Melanocyte of skin (primary cell): Measurements from ENCODE around the gene TUBGCP5. TPM values are rescaled to one million over a fixed set of nuclear protein-coding genes. Genes with fewer than 3 reads are reported as not detected.

Experiments
- total RNA-seq, 2 donors: library from RNA; depleted of rRNA; stranded (reverse); fragments of >200 nt; gene quantifications; 2 replicates each; pipeline ENCODE4 v1.2.3, GENCODE V29; 2012

The TUBGCP5 gene
- total RNA-seq = 10 to 100 TPM; 29.9 to 31.6 TPM

DNA sequence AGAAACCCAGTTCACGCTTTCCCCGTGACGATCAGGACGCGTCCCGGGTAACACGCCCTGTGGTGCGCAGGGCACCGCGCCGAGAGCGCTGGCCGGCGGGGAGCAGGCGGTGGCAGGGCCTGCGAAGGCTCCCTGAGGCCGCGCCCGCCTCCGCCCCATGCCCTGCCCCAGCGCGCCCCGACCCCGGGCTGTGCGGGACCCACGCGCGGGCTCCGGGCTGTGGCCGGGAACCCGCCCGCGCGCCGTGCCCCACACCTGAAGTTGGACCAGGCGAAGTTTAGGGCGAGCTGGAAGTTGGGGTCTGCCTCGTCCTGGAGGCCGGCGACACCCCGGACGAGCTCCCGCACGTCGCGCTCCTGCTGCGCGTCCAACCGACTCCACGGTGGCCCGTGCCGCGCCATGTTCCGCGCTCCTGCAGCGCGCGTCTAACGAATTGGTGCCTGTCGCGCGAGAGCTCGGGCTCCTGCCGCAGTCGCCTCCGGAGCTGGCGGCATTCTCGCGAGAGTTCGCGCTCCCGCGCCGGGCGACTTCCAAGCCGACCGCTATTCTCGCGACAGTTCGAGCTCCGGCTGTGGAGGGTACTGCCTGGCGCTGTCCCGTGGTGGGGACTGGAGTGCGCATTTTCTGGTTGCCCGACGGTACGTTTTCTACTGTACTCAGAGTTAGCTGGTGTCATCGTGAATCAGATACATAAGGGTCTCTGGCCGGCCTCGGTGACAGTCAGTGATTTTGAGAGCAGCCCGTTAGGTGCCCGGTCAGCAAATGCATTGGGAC lies at the start of gene TUBGCP5:
TUBGCP5 (minus strand) TSS at position 427 of the 774 bp plus-strand sequence; CDS start at position 401, 26 bp downstream.

DNA sequence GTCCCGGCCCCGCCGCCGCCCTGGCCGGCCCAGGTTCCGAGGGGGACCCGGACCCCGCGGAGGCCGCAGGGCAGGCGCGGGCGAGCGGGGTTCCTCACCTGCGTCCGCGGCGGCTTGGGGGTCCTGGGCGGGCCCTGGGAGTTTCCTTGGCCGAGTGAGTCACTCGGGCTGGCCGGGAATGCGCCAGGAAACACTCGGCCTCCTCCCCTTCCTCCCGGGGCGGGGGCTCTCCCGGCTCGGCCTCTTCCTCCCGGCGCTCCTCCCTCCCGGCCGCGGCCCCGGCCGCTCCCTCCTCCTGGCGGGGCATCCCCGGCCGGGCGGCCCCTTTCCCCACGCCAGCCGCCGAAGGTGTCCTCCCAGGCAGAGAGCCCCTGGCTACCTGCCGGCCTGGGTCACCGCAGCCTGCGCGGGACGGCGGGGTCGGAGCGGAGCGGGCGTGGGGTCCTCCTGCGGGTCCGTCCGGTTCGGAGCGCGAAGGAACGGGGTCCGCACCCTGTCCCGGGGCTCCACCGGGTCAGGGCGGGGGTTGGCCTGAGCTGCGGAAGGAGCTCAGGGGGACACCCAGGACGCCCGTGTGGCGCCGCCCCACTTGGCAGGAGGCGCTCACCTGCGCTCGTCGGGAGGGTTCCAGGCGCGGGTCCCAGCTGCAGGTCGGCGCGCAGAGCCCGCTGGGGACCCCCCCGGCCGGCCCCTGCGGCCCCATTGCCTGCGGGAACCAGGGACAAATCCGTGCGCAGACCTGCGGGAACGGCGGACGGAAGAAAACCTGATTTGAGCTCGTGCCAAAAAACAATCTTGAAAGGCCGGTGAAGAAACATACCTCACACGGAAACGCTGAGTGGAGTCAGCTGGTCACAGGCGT lies 58.9 kb downstream of the TUBGCP5 start, which contains the start of gene CYFIP1:
CYFIP1 (minus strand) TSS at position 180 of the 862 bp plus-strand sequence. CDS start 33,083 bp downstream, outside the sequence.

Other genes with a start within 250 kb of the TUBGCP5 start
- 100 to 1,000 TPM in 1 of 2 donors, 10 to 100 TPM in 1; 75.0 to 108 TPM for gene NIPA2, start 200.9 kb downstream of the TUBGCP5 start, total RNA-seq
- 100 to 1,000 TPM in 1 of 2 donors, 10 to 100 TPM in 1; 94.3 to 112 TPM for gene CYFIP1, start 59.2 kb downstream of the TUBGCP5 start, total RNA-seq
- not detected for gene GOLGA6L1, start 97.3 kb upstream of the TUBGCP5 start, total RNA-seq